Stimulated activated CD4-positive, alpha-beta T cell treated with anti-CD3 and anti-CD28 coated beads, Interleukin-15, amount 100 ng/mL, for 48 hours (primary cell): ENCODE data around the gene PLAAT3.
"Not testable (repeated sequence)": the region's sequence is repeated elsewhere in the genome, so short reads cannot be mapped to it uniquely, and the experiment has no call there.

ENCODE experiments used
- DNase-seq, 2 donors: peaks; one replicate each; pipeline ENCODE4 v3.0.0-alpha.2; 2020; ENCODE audit warnings: low read depth in 2 of 2

The PLAAT3 gene

DNA sequence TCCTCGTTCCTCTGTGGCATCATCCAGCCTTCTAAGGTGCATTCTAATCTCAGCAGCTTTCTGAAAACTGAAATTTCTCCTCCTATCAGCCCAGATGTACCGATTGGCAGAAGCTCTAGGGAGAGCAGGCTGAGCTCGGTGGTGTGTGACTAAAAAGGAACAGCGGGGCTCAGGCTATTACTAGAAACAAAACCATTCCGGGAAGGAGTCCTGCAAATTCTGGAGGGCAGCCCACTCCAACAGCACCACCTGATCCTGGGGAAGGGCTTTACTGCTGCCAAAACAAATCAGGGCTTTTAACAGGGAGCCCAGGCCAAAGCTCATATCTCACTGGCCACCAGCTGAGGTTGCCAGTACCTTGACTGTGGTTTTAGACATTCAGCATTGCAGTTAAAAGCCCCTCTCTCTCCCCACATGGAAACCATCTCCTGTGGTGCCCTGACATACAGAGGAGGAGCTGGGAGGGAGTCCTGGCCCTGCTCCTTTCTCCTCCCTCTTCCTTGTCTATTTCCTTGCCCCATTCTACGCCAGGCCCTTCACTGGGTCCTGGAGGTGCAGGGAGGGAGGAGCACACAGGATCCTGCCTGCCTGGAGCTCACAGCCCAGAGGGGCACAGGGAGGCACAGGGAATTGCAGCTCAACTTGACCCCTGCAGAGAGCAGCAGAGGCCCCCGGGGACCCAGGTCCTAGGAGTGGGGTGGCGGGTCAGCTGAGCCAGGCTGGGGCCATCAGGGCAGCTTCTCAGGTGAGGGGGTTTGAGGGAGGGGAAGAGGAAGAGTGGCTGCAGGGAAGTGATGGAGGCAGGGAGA is 76.7 kb downstream of the PLAAT3 start:
- DNase-seq, result no peak

- no peak for DNase-seq
Observed at GRCh38 chr11:63536669-63537292, 77.5 kb downstream of the PLAAT3 start, which contains the start of gene PLAAT4. Gene PLAAT4 (plus strand): TSS chr11:63536808. CDS start chr11:63536869, 61 bp downstream.

DNA sequence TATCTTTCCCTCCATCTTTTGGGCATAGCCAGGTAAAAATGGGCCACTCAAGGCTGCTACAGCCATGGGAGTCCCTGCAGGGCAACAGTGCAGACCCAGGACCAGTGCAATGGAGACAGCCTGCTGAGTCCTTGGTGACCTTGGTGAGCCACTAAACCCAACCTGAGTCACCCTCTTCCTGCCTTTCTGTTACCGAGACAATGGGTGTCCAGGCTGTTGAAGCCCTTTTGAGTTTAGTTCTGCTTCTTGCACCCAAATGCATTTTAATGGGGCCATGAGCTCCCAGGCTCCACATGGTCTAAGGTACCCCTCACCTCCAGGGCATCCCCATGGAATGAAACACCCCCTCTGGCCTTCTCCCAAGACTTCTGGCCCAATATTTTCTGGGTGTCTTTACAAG is 78.5 kb downstream of the PLAAT3 start:
- DNase-seq, result no peak

DNA sequence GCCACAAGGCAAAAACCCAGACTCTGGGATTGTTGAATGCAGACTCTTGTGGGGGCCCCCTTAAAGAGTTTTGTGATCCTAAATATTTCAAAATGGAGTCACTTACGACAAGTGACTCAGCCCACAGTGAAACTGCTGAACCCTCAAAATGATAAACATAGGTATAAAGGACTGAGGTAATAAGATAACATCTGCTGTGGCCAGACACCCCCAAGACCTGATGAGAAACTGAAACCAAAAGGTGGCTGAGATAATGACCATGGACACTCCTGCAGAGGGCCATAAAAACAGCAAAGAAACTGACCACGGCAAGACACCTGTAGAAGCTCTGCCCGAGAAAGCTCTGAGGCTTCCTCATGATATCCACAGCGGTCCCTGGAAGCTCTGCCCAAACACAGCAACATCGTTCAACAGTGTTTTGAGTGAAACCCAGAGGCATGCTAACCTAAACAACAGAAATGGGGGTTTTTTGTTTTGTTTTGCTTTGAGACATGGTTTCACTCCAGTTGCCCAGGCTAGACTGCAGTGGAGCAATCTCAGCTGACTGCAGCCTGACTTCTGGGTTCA is 79.3 kb downstream of the PLAAT3 start:
- no peak for DNase-seq

DNA sequence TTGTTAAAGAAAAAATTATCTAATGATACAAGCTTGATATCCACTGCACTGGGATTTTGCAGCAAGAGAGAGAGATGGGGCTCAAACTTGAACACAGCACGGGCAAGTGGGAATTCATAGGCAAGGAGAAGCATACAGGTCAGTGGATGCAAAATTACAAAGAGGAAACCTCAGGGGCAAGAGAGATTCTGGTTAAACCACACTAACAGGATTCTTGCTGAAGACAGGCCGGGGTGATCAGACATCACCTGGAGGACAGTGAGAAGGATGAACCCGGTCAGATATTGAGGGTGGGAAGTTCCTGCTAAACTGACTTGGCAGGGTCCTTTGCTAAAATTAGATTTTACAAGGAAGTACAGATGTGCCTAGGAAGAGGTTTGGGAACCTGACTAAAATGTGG is 80.2 kb downstream of the PLAAT3 start:
- DNase-seq, result no peak

- no peak for DNase-seq
Observed at GRCh38 chr11:63532799-63533475, 81.3 kb downstream of the PLAAT3 start.

GRCh38 chr11:63532117-63532516 is 82.1 kb downstream of the PLAAT3 start:
- DNase-seq, result no peak

DNA sequence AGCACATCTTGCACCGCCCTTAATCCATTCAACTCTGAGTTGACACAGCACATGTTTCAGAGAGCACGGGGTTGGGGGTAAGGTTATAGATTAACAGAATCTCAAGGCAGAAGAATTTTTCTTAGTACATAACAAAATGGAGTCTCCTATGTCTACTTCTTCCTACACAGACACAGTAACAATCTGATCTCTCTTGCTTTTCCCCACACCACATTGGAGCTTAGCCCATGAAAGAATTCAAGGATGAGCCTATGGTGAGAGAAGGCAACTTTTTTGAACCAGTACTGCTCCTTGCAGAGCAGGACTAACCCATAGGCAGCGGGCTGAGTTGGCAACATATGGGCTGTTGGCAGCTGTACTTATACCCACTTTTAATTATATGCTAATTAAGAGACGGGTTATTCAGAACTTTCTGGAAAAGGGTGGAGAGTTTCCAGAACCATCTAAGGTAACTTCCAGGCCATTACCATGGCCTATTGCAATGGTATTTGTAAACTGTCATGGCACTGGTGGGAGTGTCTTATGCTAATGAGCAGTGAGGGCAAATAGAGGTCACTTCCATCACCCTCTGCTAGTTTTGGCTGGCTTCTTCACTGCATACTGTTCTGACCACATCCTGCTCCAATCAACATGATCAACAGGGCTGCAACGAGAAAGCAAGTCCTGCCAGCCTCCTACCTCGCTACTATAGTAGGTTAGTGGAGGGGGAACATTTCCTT is 83.0 kb downstream of the PLAAT3 start:
- peak in 1 of 2 donors; percentile 29 for DNase-seq

DNA sequence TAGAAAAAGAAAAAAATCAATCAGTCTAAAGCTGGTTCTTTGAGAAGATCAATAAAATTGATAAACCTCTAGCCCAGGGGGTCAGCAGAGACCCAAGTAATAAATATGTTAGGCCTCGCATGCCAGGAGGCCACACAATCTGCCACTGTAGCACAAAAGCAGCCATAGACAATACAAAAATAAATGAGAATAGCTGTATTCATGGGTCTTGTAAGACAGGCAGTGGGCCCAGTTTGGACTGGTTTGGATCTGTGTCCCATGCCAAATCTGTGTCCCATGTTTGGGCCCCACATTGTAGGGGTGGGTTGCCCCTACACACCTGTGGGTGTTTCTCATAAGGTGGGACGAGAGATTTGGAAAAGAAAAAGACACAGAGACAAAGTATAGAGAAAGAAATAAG is 84.2 kb downstream of the PLAAT3 start:
- DNase-seq, result no peak

GRCh38 chr11:63529373-63529772 is 84.9 kb downstream of the PLAAT3 start:
- DNase-seq, result not testable (repeated sequence)

DNA sequence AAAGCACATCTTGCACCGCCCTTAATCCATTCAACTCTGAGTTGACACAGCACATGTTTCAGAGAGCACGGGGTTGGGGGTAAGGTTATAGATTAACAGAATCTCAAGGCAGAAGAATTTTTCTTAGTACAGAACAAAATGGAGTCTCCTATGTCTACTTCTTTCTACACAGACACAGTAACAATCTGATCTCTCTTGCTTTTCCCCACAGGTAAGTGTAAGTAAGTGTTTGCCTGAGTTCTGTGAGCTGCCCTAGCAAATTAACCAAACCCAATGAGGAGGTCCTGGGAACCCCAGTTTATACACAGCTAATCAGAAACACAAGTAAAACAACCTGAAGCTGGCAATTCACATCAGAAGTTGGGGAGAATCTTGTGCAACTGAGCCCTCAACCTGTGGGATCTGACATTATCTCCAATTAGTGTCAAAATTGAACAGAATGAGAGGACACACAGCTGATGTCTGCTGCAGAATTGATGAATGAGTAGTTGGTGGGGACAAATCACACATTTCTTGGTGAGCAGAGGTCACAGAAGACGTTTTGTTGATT is 85.4 kb downstream of the PLAAT3 start:
- not testable (repeated sequence) for DNase-seq

DNA sequence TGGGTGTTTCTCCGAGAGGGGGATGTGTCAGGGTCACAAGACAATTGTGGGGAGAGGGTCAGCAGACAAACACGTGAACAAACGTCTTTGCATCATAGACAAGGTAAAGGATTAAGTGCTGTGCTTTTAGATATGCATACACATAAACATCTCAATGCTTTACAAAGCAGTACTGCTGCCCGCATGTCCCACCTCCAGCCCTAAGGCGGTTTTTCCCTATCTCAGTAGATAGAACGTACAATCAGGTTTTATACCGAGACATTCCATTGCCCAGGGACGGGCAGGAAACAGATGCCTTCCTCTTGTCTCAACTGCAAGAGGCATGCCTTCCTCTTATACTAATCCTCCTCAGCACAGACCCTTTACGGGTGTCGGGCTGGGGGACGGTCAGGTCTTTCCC is 86.1 kb downstream of the PLAAT3 start:
- not testable (repeated sequence) for DNase-seq

DNA sequence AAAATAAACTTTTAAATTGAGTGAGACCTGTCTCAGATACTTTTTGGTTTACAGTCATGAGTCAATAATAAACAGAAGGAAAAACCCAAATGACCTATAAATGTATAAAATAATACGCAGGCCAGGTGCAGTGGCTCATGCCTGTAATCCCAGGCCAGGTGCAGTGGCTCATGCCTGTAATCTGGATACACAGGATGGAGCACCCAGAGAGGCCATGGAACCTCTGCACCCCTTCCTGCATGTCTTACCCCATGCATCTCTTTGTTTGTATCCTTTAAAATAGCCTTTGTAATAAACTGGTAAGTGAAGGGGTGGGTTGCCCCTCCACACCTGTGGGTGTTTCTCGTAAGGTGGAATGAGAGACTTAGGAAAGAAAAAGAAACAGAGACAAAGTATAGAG is 86.6 kb downstream of the PLAAT3 start:
- no peak for DNase-seq
